ENCODE results near the gene SDF2.

SDF2 gene

GRCh38 chr17:28702026-28702751 is 40.5 kb upstream of the SDF2 start:
- H3K36me3 ChIP-seq = peaks cover 92% of the 10 kb centered on the region
- TF ChIP-seq CTCF (IDR thresholded peaks at IDR 0.05) = no peak
- H3K27ac ChIP-seq = no peak overlapping the region
- H3K27me3 ChIP-seq = no peaks in the 10 kb centered on the region
- no peaks in the 10 kb centered on the region for H3K9me3 ChIP-seq
- no peak overlapping the region for H3K4me3 ChIP-seq (ENCODE audit: low read depth in 1 of 2, low read length in 1 of 2)
- no peaks in the 10 kb centered on the region for H3K4me1 ChIP-seq (ENCODE audit: control insufficient read depth in 1 of 2, insufficient read depth in 1 of 2, low read depth in 1 of 2, low read length in 1 of 2)

- Histone ChIP-seq H3K4me1 (ENCODE audit: control insufficient read depth in 1 of 2, insufficient read depth in 1 of 2, low read depth in 1 of 2, low read length in 1 of 2) (no peaks in the 10 kb centered on the region), H3K9me3 (no peaks in the 10 kb centered on the region), H3K27ac (no peak overlapping the region), H3K27me3 (no peaks in the 10 kb centered on the region), H3K4me3 (ENCODE audit: low read depth in 1 of 2, low read length in 1 of 2) (no peak overlapping the region), H3K36me3 (peaks cover 98% of the 10 kb centered on the region)
- TF ChIP-seq CTCF (IDR thresholded peaks at IDR 0.05) = no peak
These were observed 39.3 kb upstream of the SDF2 start for GRCh38 chr17:28700830-28701492.

- H3K36me3 ChIP-seq = peaks cover 99% of the 10 kb centered on the region
- no peaks in the 10 kb centered on the region for H3K27me3 ChIP-seq
- no peak for TF ChIP-seq CTCF (IDR thresholded peaks at IDR 0.05)
- no peaks in the 10 kb centered on the region for H3K4me1 ChIP-seq (ENCODE audit: control insufficient read depth in 1 of 2, insufficient read depth in 1 of 2, low read depth in 1 of 2, low read length in 1 of 2)
- H3K9me3 ChIP-seq = no peaks in the 10 kb centered on the region
- H3K4me3 ChIP-seq (ENCODE audit: low read depth in 1 of 2, low read length in 1 of 2) = no peak overlapping the region
- no peak overlapping the region for H3K27ac ChIP-seq
These were observed 38.6 kb upstream of the SDF2 start for GRCh38 chr17:28700278-28700677.

- Histone ChIP-seq H3K36me3 (peaks cover 100% of the 10 kb centered on the region), H3K4me3 (ENCODE audit: low read depth in 1 of 2, low read length in 1 of 2) (no peak overlapping the region), H3K27me3 (no peaks in the 10 kb centered on the region), H3K4me1 (ENCODE audit: control insufficient read depth in 1 of 2, insufficient read depth in 1 of 2, low read depth in 1 of 2, low read length in 1 of 2) (no peaks in the 10 kb centered on the region), H3K9me3 (no peaks in the 10 kb centered on the region), H3K27ac (no peak overlapping the region)
- TF ChIP-seq CTCF (IDR thresholded peaks at IDR 0.05) = no peak
These were observed 36.7 kb upstream of the SDF2 start for GRCh38 chr17:28698253-28698941.

- no peaks in the 10 kb centered on the region for H3K4me1 ChIP-seq (ENCODE audit: control insufficient read depth in 1 of 2, insufficient read depth in 1 of 2, low read depth in 1 of 2, low read length in 1 of 2)
- no peaks in the 10 kb centered on the region for H3K27me3 ChIP-seq
- no peaks in the 10 kb centered on the region for H3K9me3 ChIP-seq
- no peak for TF ChIP-seq CTCF (IDR thresholded peaks at IDR 0.05)
- no peak overlapping the region for H3K4me3 ChIP-seq (ENCODE audit: low read depth in 1 of 2, low read length in 1 of 2)
- H3K27ac ChIP-seq = no peak overlapping the region
- H3K36me3 ChIP-seq = peaks cover 100% of the 10 kb centered on the region
These were observed 32.2 kb upstream of the SDF2 start for GRCh38 chr17:28693869-28694268.

All from neutrophil (primary cell).